Measurements from ENCODE around the gene GAK.
"Not testable (repeated sequence)": the region's sequence is repeated elsewhere in the genome, so short reads cannot be mapped to it uniquely, and the experiment has no call there.

GAK gene

GRCh38 chr4:808860-809570 lies 123.1 kb downstream of the GAK start:
- DNase-seq, result no peak

DNA sequence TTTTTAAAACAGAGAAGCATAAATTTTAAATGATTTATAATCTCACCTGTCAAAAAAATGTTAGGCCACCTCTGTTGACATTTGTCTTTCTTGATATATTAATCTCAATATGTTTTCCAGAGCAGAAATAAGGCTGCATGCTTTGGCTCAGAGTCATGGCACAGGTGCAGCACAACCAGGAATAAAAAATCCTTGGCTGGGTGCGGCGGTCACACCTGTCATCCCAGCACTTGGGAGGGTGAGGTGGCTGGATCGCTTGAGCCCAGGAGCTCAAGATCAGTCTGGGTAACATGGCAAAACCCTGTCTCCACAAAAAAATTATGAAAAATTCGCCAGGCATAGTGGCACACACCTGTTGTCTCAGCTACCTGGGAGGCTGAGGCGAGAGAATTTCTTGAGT lies 124.3 kb downstream of the GAK start:
- no peak for DNase-seq

GRCh38 chr4:806979-807378 lies 125.1 kb downstream of the GAK start:
- DNase-seq, result not testable (repeated sequence)

GRCh38 chr4:804804-805203 lies 127.3 kb downstream of the GAK start:
- DNase-seq, result no peak

GRCh38 chr4:803884-804283 lies 128.2 kb downstream of the GAK start:
- no peak for DNase-seq

DNA sequence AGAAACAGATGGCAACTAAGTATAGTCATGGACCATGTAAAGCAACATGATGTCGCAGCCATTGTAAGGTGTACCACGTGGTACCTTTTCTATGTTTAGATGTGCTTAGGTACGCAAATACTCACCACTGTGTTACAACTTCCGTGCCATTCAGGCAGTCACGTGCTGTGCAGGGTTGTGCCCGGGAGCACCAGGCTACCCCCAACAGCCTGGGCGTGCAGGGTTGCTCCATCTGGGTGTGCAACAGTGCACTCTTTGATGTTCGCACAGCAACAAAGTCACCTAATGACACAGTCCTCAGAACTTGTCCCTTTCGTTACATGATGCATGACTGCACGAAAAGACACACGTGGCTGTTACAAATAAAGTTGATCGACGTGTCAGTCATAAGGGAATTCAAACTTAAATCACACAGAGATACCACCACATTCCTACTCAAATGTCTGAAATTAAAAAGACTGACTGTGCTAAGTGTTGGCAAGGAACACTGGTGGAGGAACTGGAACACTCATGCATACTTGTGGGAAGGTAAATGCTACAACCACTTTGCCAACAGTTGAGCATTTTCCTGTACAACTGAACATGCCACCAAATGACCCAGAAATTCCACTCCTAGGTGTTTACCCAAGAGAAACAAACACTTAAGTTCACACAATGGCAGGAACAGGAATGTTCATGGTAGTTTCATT lies 130.5 kb downstream of the GAK start:
- DNase-seq, result no peak
